IMR-90 (cell line): ENCODE data around the gene TNFRSF18. TPM values are rescaled to one million over a fixed set of nuclear protein-coding genes. Genes with fewer than 3 reads are reported as not detected.

Source experiments
- ATAC-seq: fragments of 200-7000 bp; cut with Tn5 transposase; 2 replicates; pipeline ENCODE4 v1.9.1; 2020; ENCODE audit warnings: low read depth, mild to moderate bottlenecking, moderate library complexity
- BruUV-seq: library from RNA; stranded (reverse); fragments of 400-500 nt; replicated peaks from 2 replicates; lab custom pipeline; 2021; lab: Mats Ljungman, UMichigan
- CTCF ChIA-PET: fragments of 300-600 bp; formaldehyde crosslinking; extraction: SDS; loops from one replicate; lab custom pipeline; 2021; ENCODE audit warnings: antibody characterized with exemption; lab: Yijun Ruan, JAX
- POLR2A ChIA-PET: fragments of 300-600 bp; sonication (Branson Sonifier 250); formaldehyde crosslinking; loops from one replicate; lab custom pipeline; 2022; ENCODE audit warnings: antibody characterized with exemption; ENCODE audit not compliant: unreplicated experiment; lab: Charles Lee
- DNase-seq: peaks from one replicate; pipeline ENCODE4 v3.0.0; 2013
- H2AFZ ChIP-seq: replicated peaks from 2 replicates; pipeline ENCODE3; 2013; ENCODE audit warnings: low read length, mild to moderate bottlenecking; ENCODE audit not compliant: poor library complexity
- H2AK5ac ChIP-seq: 2 replicates; pipeline ENCODE4 v1.6.1; 2013; ENCODE audit warnings: low read depth, low read length, inconsistent platforms
- H2AK9ac ChIP-seq: replicated peaks from 2 replicates; pipeline ENCODE3; 2013; ENCODE audit warnings: mild to moderate bottlenecking, low read depth, low read length, moderate library complexity; ENCODE audit not compliant: poor library complexity
- H2BK120ac ChIP-seq: 2 replicates; pipeline ENCODE4 v1.6.1; 2013; ENCODE audit warnings: low read depth, low read length, inconsistent platforms
- H2BK15ac ChIP-seq: 3 replicates; pipeline ENCODE4 v1.6.1; 2013; ENCODE audit warnings: low read depth, low read length, inconsistent platforms
- H2BK20ac ChIP-seq: 2 replicates; pipeline ENCODE4 v1.6.1; 2013; ENCODE audit warnings: low read depth, mild to moderate bottlenecking, inconsistent platforms, low read length, moderate library complexity
- H2BK5ac ChIP-seq: 2 replicates; pipeline ENCODE4 v1.6.1; 2013; ENCODE audit warnings: mild to moderate bottlenecking, low read depth, low read length, inconsistent platforms; ENCODE audit not compliant: poor library complexity, severe bottlenecking
- H3K14ac ChIP-seq: replicated peaks from 2 replicates; pipeline ENCODE4 v1.6.1; 2013; ENCODE audit warnings: low read depth, low read length, inconsistent platforms
- H3K18ac ChIP-seq: 2 replicates; pipeline ENCODE4 v1.6.1; 2013; ENCODE audit warnings: low read depth, low read length, control low read depth
- H3K23ac ChIP-seq: 2 replicates; pipeline ENCODE4 v1.6.1; 2013; ENCODE audit warnings: low read depth, low read length, inconsistent platforms
- H3K27ac ChIP-seq: 2 replicates; pipeline ENCODE4 v1.5.1; 2013; ENCODE audit warnings: mild to moderate bottlenecking, control low read depth, low read length; ENCODE audit not compliant: insufficient read depth
- H3K27me3 ChIP-seq: 2 replicates; pipeline ENCODE4 v1.6.1; 2013; ENCODE audit warnings: low read length; ENCODE audit not compliant: control insufficient read depth, insufficient read depth
- H3K36me3 ChIP-seq: 2 replicates; pipeline ENCODE4 v1.6.1; 2013; ENCODE audit warnings: low read length, mixed read lengths; ENCODE audit not compliant: control insufficient read depth, insufficient read depth
- H3K4ac ChIP-seq: 2 replicates; pipeline ENCODE4 v1.6.1; 2013; ENCODE audit warnings: low read depth, low read length, inconsistent platforms
- H3K4me1 ChIP-seq: 2 replicates; pipeline ENCODE4 v1.6.1; 2013; ENCODE audit warnings: low read length, mixed read lengths; ENCODE audit not compliant: control insufficient read depth, insufficient read depth
- H3K4me2 ChIP-seq: 2 replicates; pipeline ENCODE4 v1.6.1; 2013; ENCODE audit warnings: low read depth, mild to moderate bottlenecking, control low read depth, low read length, moderate library complexity
- H3K4me3 ChIP-seq: 2 replicates; pipeline ENCODE4 v1.5.1; 2013; ENCODE audit warnings: low read depth, mild to moderate bottlenecking, control low read depth, low read length, moderate library complexity; ENCODE audit not compliant: insufficient read depth
- H3K56ac ChIP-seq: 2 replicates; pipeline ENCODE4 v1.6.1; 2013; ENCODE audit warnings: low read length, inconsistent platforms; ENCODE audit not compliant: insufficient read depth; ENCODE audit errors: extremely low read depth
- H3K79me1 ChIP-seq, 2 experiments: 2 replicates each; pipeline ENCODE4 v1.6.1; 2013; ENCODE audit warnings: low read length in 2 of 2, inconsistent platforms in 1 of 2, low read depth in 1 of 2
- H3K9ac ChIP-seq: 2 replicates; pipeline ENCODE4 v1.6.1; 2013; ENCODE audit warnings: low read depth, low read length, control low read depth
- H3K9me1 ChIP-seq: 2 replicates; pipeline ENCODE4 v1.6.1; 2013; ENCODE audit warnings: low read length, inconsistent platforms; ENCODE audit not compliant: insufficient read depth
- H3K9me3 ChIP-seq: 2 replicates; pipeline ENCODE4 v1.6.1; 2013; ENCODE audit warnings: low read length; ENCODE audit not compliant: control insufficient read depth, insufficient read depth
- H4K20me1 ChIP-seq: 2 replicates; pipeline ENCODE4 v1.6.1; 2013; ENCODE audit warnings: low read length, inconsistent platforms; ENCODE audit not compliant: insufficient read depth
- H4K5ac ChIP-seq: 2 replicates; pipeline ENCODE4 v1.6.1; 2013; ENCODE audit warnings: mild to moderate bottlenecking, low read depth, low read length, control low read depth
- H4K8ac ChIP-seq, 2 experiments: 2 replicates each; pipeline ENCODE4 v1.6.1; 2013; ENCODE audit warnings: low read depth in 2 of 2, low read length in 2 of 2, control low read depth in 1 of 2, inconsistent platforms in 1 of 2
- H4K91ac ChIP-seq: 2 replicates; pipeline ENCODE4 v1.6.1; 2013; ENCODE audit warnings: low read depth, low read length, inconsistent platforms; ENCODE audit not compliant: insufficient read depth
- BHLHE40 ChIP-seq: fragments of 150-350 bp; IDR thresholded peaks from 2 replicates; pipeline ENCODE4 v1.6.1; 2016; ENCODE audit warnings: mild to moderate bottlenecking, low read depth, low read length
- CEBPB ChIP-seq: IDR thresholded peaks from 2 replicates; pipeline ENCODE4 v1.6.1; 2012; ENCODE audit warnings: low read depth, low read length, improper control_type of control experiment
- FOS ChIP-seq: fragments of 150-350 bp; IDR thresholded peaks from 2 replicates; pipeline ENCODE4 v1.6.1; 2016; ENCODE audit warnings: low read depth, low read length
- MAFK ChIP-seq: IDR thresholded peaks from 2 replicates; pipeline ENCODE4 v1.6.1; 2012; ENCODE audit warnings: low read depth, low read length, improper control_type of control experiment
- POLR2A ChIP-seq: IDR thresholded peaks from 2 replicates; pipeline ENCODE4 v1.6.1; 2012; ENCODE audit warnings: mild to moderate bottlenecking, low read depth, low read length
- RFX5 ChIP-seq: IDR thresholded peaks from 2 replicates; pipeline ENCODE4 v1.8.0; 2012; ENCODE audit warnings: low read depth, mild to moderate bottlenecking, low read length, moderate library complexity
- USF2 ChIP-seq: fragments of 150-350 bp; IDR thresholded peaks from 2 replicates; pipeline ENCODE4 v1.6.1; 2017; ENCODE audit warnings: mild to moderate bottlenecking, antibody characterized with exemption, low read length, low read depth
- WGBS, 2 experiments: methylation state at CpG; one replicate each; pipeline versions ENCODE4 v1.1.5 to v1.1.7; 2013; ENCODE audit warnings: missing lambda C conversion rate in 2 of 2; ENCODE audit not compliant: insufficient read length in 1 of 2; ENCODE audit errors: extremely low coverage in 2 of 2; 5-methylcytosine and 5-hydroxymethylcytosine counted together
- dilution Hi-C: fragments of 300-500 bp; cut with HindIII; formaldehyde crosslinking; loops from one replicate; pipeline ENCODE4 v1.14.3; 2018; ENCODE audit warnings: low sequenced_read_pairs; ENCODE audit not compliant: unreplicated experiment
- in situ Hi-C: fragments of 300-500 bp; cut with MboI; formaldehyde crosslinking; loops from 3 replicates; pipeline ENCODE4 v1.14.3; 2019; ENCODE audit warnings: low sequenced_read_pairs, inconsistent platforms, mixed read lengths
- intact Hi-C: fragments of 100-400 bp; cut with micrococcal nuclease; formaldehyde crosslinking; loops from 2 replicates; pipeline ENCODE4 v1.10.0; 2022
- polyA plus RNA-seq, 3 experiments: library from polyadenylated mRNA; depleted of rRNA; stranded (reverse); fragments of >200 nt; gene quantifications; 2 replicates each; pipeline ENCODE4 v1.2.3, GENCODE V29; 2012; ENCODE audit warnings: low replicate concordance in 1 of 3
- total RNA-seq: library from RNA; depleted of rRNA; stranded (reverse); fragments of >200 nt; gene quantifications from 2 replicates; pipeline ENCODE4 v1.2.3, GENCODE V29; 2012

TNFRSF18 gene
- total and polyA plus RNA-seq, 2 of the 4 experiments (the other 2 are of a cell fraction): 0.18 to 1.0 TPM

- Histone ChIP-seq H3K27me3 (peaks cover 11% of the 10 kb centered on the region; the same call in 1 of the 2 replicates), H4K20me1 (no peaks in the 10 kb centered on the region), H4K8ac (no peak overlapping the region), H3K9me3 (no peaks in the 10 kb centered on the region), H2BK20ac (no peak overlapping the region), H2BK15ac (no peak overlapping the region), H3K4me2 (no peak overlapping the region), H2AK5ac (no peak overlapping the region), H2AFZ (no peak overlapping the region), H2BK120ac (no peak overlapping the region), H3K9ac (no peak overlapping the region), H3K23ac (no peak overlapping the region), H3K4me1 (peaks cover 11% of the 10 kb centered on the region), H3K9me1 (no peaks in the 10 kb centered on the region; the same call in 1 of the 2 replicates), H3K4ac (no peak overlapping the region), H3K4me3 (no peak overlapping the region), H3K79me1 (no peaks in the 10 kb centered on the region), H3K27ac (no peak overlapping the region), H4K5ac (no peak overlapping the region), H4K91ac (no peak overlapping the region), H3K14ac (no peak overlapping the region), H3K36me3 (no peaks in the 10 kb centered on the region), H3K18ac (no peak overlapping the region), H3K56ac (no peak overlapping the region), H2AK9ac (no peak overlapping the region), H2BK5ac (no peak overlapping the region)
- ChIA-PET CTCF (no interaction called here), POLR2A (no interaction called here)
- no peak for TF ChIP-seq CEBPB
- TF ChIP-seq USF2: no peak
- no peak for TF ChIP-seq FOS
- no peak for TF ChIP-seq POLR2A
- no peak for TF ChIP-seq MAFK
- no peak for TF ChIP-seq BHLHE40
- TF ChIP-seq RFX5: no peak
- no TSS peak for BruUV-seq
- 87% methylated on average over 8 of the region's 23 CpGs; no CpG with 5 or more reads in 1 of the 2 experiments for WGBS, 2 experiments
- ATAC-seq (no peak), DNase-seq (no peak)
- dilution Hi-C loops (no loop called here), intact Hi-C loops (no loop called here), in situ Hi-C loops (no loop called here)
These were observed 46.0 kb downstream of the TNFRSF18 start for GRCh38 chr1:1160281-1160930.
